OCI-LY1 (cell line): ENCODE measurements around the gene NR6A1.

Experiments
- H2AFZ ChIP-seq: fragments of 200-600 bp; sonication (generic), shearing (Covaris generic); 2 replicates; pipeline ENCODE4 v1.6.0; 2014; ENCODE audit warnings: antibody characterized with exemption, mild to moderate bottlenecking, low read length
- H3F3A ChIP-seq: fragments of 200-600 bp; sonication (generic), shearing (Covaris generic); 2 replicates; pipeline ENCODE4 v1.6.0; 2014; ENCODE audit warnings: mild to moderate bottlenecking, antibody characterized with exemption, low read length, moderate library complexity; ENCODE audit not compliant: insufficient read depth
- H3K27ac ChIP-seq: fragments of 200-600 bp; sonication (generic); 2 replicates; pipeline ENCODE4 v1.5.1; 2014; ENCODE audit warnings: low read length, mixed run types, mild to moderate bottlenecking, low read depth; ENCODE audit not compliant: poor library complexity, severe bottlenecking
- H3K27me3 ChIP-seq: fragments of 200-600 bp; sonication (generic); 2 replicates; pipeline ENCODE4 v1.6.0; 2014; ENCODE audit warnings: antibody characterized with exemption, mild to moderate bottlenecking, low read length, moderate library complexity; ENCODE audit not compliant: insufficient read depth
- H3K36me3 ChIP-seq: fragments of 200-600 bp; sonication (generic); 2 replicates; pipeline ENCODE4 v1.6.1; 2014; ENCODE audit warnings: mild to moderate bottlenecking, antibody characterized with exemption, low read length, moderate library complexity, mixed read lengths; ENCODE audit not compliant: insufficient read depth
- H3K4me1 ChIP-seq: fragments of 200-600 bp; sonication (generic); 2 replicates; pipeline ENCODE4 v1.5.1; 2014; ENCODE audit warnings: mild to moderate bottlenecking, low read length, moderate library complexity; ENCODE audit not compliant: insufficient read depth, severe bottlenecking
- H3K4me2 ChIP-seq: fragments of 200-600 bp; sonication (generic), shearing (Covaris generic); 2 replicates; pipeline ENCODE4 v1.6.1; 2014; ENCODE audit warnings: low read length
- H3K4me3 ChIP-seq: fragments of 200-600 bp; sonication (generic); 2 replicates; pipeline ENCODE4 v1.5.1; 2014; ENCODE audit warnings: low read length, low read depth, mild to moderate bottlenecking, mixed read lengths; ENCODE audit not compliant: poor library complexity, severe bottlenecking
- H3K79me2 ChIP-seq: fragments of 200-600 bp; shearing (Covaris generic); 2 replicates; pipeline ENCODE4 v1.6.1; 2016; ENCODE audit warnings: mixed run types, low read length, mixed read lengths; ENCODE audit not compliant: insufficient read depth
- H3K9ac ChIP-seq: fragments of 200-600 bp; sonication (generic), shearing (Covaris generic); 2 replicates; pipeline ENCODE4 v1.6.1; 2014; ENCODE audit warnings: mild to moderate bottlenecking, low read length, mixed read lengths
- H3K9me2 ChIP-seq: fragments of 200-600 bp; sonication (generic), shearing (Covaris generic); 2 replicates; pipeline ENCODE4 v1.6.1; 2014; ENCODE audit warnings: low read depth, mild to moderate bottlenecking, low read length, mixed read lengths
- H3K9me3 ChIP-seq: fragments of 200-600 bp; shearing (Covaris generic); 2 replicates; pipeline ENCODE4 v1.6.1; 2014; ENCODE audit warnings: low read length, mixed read lengths
- H4K20me1 ChIP-seq: fragments of 200-600 bp; sonication (generic), shearing (Covaris generic); 2 replicates; pipeline ENCODE4 v1.6.0; 2016; ENCODE audit warnings: mild to moderate bottlenecking, low read length; ENCODE audit not compliant: insufficient read depth
- EZH2 ChIP-seq: fragments of 200-600 bp; sonication (generic), shearing (Covaris generic); IDR thresholded peaks from 2 replicates; pipeline ENCODE4 v1.8.0; 2017; ENCODE audit warnings: borderline replicate concordance, mixed run types, mild to moderate bottlenecking, antibody characterized with exemption, low read length, moderate library complexity, mixed read lengths
- TF ChIP-seq, protein P1 (sequence below): fragments of 200-600 bp; sonication (generic), shearing (Covaris generic); IDR thresholded peaks from 2 replicates; pipeline ENCODE4 v1.5.1; 2017; ENCODE audit warnings: mild to moderate bottlenecking, antibody characterized with exemption, low read length, moderate library complexity, mixed read lengths

The NR6A1 gene

DNA sequence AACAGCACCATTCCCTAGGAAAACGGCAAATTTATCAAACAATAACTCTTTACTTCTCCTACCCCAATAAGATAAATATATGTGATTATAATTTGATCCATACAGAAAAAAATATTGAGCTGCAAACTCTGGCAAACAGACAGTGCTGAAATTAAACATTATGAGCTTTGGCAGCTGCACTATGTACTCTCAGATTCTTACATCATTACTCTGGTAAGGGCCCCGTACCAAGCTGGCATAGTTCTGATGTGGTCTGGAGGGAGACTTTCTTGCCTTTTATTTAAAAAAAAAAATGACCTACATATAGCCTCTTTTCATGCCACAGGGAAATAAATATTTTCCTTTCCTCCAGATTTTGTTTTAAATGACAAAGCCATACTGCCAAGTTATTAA, 95.0 kb downstream of the NR6A1 start:
- Histone ChIP-seq H3K4me2 (no peak overlapping the region), H3K9ac (no peak overlapping the region), H3K36me3 (peaks cover 25% of the 10 kb centered on the region), H3F3A (no peaks in the 10 kb centered on the region), H3K9me2 (no peaks in the 10 kb centered on the region), H2AFZ (no peak overlapping the region), H3K27ac (no peak overlapping the region), H3K79me2 (peaks cover 17% of the 10 kb centered on the region; the same call in 1 of the 2 replicates), H4K20me1 (no peaks in the 10 kb centered on the region), H3K4me3 (no peak overlapping the region), H3K9me3 (no peaks in the 10 kb centered on the region), H3K27me3 (no peaks in the 10 kb centered on the region), H3K4me1 (no peaks in the 10 kb centered on the region)
- TF ChIP-seq EZH2: no peak
- TF ChIP-seq, protein P1, sequence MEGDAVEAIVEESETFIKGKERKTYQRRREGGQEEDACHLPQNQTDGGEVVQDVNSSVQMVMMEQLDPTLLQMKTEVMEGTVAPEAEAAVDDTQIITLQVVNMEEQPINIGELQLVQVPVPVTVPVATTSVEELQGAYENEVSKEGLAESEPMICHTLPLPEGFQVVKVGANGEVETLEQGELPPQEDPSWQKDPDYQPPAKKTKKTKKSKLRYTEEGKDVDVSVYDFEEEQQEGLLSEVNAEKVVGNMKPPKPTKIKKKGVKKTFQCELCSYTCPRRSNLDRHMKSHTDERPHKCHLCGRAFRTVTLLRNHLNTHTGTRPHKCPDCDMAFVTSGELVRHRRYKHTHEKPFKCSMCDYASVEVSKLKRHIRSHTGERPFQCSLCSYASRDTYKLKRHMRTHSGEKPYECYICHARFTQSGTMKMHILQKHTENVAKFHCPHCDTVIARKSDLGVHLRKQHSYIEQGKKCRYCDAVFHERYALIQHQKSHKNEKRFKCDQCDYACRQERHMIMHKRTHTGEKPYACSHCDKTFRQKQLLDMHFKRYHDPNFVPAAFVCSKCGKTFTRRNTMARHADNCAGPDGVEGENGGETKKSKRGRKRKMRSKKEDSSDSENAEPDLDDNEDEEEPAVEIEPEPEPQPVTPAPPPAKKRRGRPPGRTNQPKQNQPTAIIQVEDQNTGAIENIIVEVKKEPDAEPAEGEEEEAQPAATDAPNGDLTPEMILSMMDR: no peak

DNA sequence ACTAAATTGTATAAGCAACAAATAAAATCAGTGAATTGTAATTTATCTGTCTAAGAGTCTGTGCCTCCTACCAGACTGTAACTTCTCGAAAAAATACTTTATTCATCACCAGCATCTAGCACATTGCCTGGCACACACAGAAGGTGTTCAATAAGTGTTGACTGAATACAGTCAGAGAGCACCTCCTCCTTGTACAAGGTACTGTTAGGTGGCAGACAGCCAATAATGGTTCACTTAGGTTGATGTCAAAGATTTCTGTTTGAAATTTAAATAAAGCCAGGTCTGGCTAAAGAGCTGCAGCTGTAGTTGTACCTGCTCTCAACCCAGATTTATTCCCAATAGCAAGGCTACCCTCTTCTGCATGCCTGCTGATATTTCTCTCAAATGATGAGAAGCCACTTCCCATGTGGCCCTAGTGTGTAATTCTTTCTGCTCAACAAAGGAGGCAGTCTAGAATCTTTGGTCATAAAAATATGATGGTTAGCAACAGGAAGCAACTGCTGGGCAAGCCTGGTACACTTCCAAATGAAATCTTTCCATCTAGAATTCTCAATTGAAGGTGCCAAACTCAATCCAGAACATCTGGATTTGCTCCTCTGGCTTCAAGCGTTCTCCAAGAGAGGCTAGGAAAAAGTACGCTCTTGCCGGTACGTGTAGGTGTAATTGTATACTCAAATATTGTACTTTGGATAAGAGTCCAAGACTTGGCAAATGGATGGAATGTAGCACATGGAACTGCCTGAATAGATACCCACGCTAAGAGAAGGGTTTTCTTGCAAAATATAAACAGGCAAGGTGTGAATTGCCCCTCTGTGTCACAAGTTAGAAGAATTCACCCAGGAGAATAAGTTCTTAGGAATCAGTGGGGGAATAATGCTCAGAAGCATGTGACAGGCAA, 95.6 kb downstream of the NR6A1 start:
- H3K79me2 ChIP-seq: peaks cover 23% of the 10 kb centered on the region
- no peaks in the 10 kb centered on the region for H4K20me1 ChIP-seq
- peaks cover 21% of the 10 kb centered on the region for H3K36me3 ChIP-seq
- no peaks in the 10 kb centered on the region for H3K9me2 ChIP-seq
- TF ChIP-seq EZH2: no peak
- TF ChIP-seq, protein P1: peak; percentile 18; the same call in 1 of the 2 replicates
- H3K4me1 ChIP-seq: no peaks in the 10 kb centered on the region
- no peak overlapping the region for H3K4me2 ChIP-seq
- no peak overlapping the region for H3K9ac ChIP-seq
- H3F3A ChIP-seq: no peaks in the 10 kb centered on the region
- H3K9me3 ChIP-seq: no peaks in the 10 kb centered on the region
- no peak overlapping the region for H3K27ac ChIP-seq
- no peak overlapping the region for H3K4me3 ChIP-seq
- no peaks in the 10 kb centered on the region for H3K27me3 ChIP-seq
- no peak overlapping the region for H2AFZ ChIP-seq

DNA sequence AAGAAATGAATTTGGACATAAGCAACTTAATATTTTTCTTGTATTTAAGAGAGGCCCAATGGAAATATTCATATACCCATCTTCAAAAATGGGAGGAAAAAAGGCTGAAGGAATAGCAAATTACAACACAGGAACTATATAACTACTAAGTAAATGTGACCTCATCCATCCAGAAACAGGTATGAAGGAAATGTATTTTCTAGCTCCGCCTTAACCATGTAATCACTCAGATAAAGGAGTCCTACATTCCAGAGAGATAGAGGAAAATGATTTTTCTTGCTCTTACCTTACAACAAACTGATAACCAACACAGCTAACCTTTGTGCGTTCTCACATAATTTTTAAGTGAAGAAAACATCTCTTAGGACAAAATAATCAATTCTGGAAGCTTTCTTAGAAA, 96.5 kb downstream of the NR6A1 start:
- Histone ChIP-seq H3K27ac (no peak overlapping the region), H3K9me3 (no peaks in the 10 kb centered on the region), H3F3A (no peaks in the 10 kb centered on the region), H3K4me2 (no peak overlapping the region), H3K4me3 (no peak overlapping the region), H3K4me1 (no peaks in the 10 kb centered on the region), H4K20me1 (no peaks in the 10 kb centered on the region), H3K9ac (no peak overlapping the region), H3K79me2 (peaks cover 29% of the 10 kb centered on the region), H3K36me3 (peaks cover 24% of the 10 kb centered on the region), H3K27me3 (no peaks in the 10 kb centered on the region), H3K9me2 (no peaks in the 10 kb centered on the region), H2AFZ (no peak overlapping the region)
- TF ChIP-seq, protein P1: no peak
- no peak for TF ChIP-seq EZH2
